ENCODE results near the gene FAM200B.
"Not testable (repeated sequence)": the region's sequence is repeated elsewhere in the genome, so short reads cannot be mapped to it uniquely, and the experiment has no call there.

FAM200B gene

DNA sequence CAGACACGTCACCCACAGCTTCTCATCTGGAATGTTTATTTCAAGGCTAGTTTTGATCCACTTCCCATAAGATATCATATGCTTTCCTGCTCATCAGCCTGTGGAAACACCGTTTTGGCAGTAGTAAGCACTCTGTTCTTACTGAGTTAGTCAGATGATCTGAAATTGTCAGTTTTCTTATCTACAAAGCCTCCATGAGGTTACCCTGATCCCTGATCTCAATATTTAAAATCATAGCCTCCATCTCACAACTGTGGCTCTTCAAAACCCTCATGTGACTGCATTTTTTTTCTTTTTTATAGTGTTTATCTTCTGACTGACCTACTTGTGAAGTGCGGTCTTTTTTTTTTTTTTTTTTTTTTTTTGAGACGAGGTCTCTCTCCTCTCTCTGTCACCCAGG lies 44.0 kb downstream of the FAM200B start:
- H3K4me3 ChIP-seq (ENCODE audit: low read depth, low read length): no peak overlapping the region
- DNase-seq (ENCODE audit: low read depth): no peak
- TF ChIP-seq, protein P1, sequence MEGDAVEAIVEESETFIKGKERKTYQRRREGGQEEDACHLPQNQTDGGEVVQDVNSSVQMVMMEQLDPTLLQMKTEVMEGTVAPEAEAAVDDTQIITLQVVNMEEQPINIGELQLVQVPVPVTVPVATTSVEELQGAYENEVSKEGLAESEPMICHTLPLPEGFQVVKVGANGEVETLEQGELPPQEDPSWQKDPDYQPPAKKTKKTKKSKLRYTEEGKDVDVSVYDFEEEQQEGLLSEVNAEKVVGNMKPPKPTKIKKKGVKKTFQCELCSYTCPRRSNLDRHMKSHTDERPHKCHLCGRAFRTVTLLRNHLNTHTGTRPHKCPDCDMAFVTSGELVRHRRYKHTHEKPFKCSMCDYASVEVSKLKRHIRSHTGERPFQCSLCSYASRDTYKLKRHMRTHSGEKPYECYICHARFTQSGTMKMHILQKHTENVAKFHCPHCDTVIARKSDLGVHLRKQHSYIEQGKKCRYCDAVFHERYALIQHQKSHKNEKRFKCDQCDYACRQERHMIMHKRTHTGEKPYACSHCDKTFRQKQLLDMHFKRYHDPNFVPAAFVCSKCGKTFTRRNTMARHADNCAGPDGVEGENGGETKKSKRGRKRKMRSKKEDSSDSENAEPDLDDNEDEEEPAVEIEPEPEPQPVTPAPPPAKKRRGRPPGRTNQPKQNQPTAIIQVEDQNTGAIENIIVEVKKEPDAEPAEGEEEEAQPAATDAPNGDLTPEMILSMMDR (IDR thresholded peaks at IDR 0.05; ENCODE audit: control insufficient read depth, extremely low read depth, insufficient read depth): no peak

DNA sequence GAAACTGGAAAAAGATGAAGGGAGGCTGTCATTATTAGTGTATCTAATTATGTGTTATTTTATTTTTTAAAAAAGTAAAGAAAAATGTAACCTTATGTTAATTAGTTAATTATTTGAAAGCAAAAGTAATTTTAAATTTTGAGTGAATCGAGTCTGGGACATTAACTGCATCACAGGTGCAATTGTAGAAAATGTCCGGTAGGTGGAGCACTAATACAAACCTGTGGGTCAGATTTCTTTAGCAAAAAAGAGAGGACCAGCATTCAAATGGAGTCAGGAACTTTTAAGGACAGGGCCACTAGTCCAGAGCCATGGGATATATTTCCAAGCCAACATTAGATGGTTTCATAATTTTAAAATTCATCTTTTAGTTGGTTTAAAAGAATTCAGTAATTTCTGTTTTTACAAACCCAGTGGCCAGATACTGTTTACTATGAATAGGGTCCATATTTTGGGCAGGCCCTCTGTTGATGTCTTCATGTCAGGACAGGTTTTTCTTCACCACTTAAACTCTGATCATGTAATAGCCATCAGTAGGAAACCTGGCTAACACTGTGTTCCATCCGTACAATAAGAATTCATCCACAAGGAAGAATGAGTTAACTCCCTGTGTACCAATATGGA lies 48.4 kb downstream of the FAM200B start:
- H3K4me3 ChIP-seq (ENCODE audit: low read depth, low read length): no peak overlapping the region
- TF ChIP-seq, protein P1 (IDR thresholded peaks at IDR 0.05; ENCODE audit: control insufficient read depth, extremely low read depth, insufficient read depth): peak; percentile 80
- no peak for DNase-seq (ENCODE audit: low read depth)

GRCh38 chr4:15733061-15733460 lies 51.4 kb downstream of the FAM200B start:
- not testable (repeated sequence) for H3K4me3 ChIP-seq (ENCODE audit: low read depth, low read length)

DNA sequence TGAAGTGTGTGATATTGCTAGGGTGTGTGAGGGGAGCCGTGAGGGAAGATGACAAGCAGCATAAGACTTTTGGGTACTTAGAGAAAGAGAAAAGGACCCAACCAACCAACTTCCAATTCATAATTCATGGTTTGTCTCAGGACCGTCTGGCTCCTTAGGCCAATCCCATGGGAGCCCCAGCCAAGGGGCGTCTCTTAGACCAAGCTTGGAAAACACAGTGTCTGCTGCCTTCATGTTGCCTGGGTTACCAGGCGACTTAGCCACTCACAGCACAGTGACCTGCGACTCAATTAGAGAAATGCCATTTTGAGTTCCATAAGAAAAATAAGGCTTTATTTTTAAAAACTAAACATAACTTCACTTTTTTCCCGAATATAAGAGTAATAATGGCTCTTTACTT lies 53.9 kb downstream of the FAM200B start:
- TF ChIP-seq, protein P1 (IDR thresholded peaks at IDR 0.05; ENCODE audit: control insufficient read depth, extremely low read depth, insufficient read depth): no peak
- no peak for DNase-seq (ENCODE audit: low read depth)
- H3K4me3 ChIP-seq (ENCODE audit: low read depth, low read length): no peak overlapping the region

More at GRCh38 chr4:15733061-15733460, 51.4 kb downstream of the FAM200B start:
- not testable (repeated sequence) for DNase-seq (ENCODE audit: low read depth)

DNA sequence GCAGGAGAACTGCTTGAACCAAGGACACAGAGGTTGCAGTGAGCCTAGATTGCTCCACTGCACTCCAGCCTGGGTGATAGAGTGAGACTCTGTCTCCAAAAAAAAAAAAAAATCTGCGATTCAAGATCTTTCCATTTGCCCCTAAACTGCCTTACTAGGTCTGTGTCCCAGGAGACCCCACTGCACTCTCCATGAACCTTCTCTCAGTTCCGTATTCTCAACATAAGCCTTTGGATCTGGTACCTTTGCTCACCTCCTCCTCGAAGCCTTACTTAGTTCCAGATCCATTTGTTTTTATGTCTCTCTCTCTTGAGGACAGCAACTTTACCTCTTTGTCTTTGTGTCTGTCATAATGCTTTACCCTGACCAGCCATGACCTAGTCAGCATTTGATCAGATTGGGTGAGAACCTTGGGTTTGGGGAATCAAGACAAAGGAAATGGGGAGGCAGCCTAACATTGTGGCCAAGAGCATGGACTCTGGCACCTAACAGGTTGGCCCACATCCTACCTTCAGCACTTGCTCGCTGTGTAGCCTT lies 55.0 kb downstream of the FAM200B start:
- TF ChIP-seq, protein P1 (IDR thresholded peaks at IDR 0.05; ENCODE audit: control insufficient read depth, extremely low read depth, insufficient read depth): no peak
- DNase-seq (ENCODE audit: low read depth): no peak
- no peak overlapping the region for H3K4me3 ChIP-seq (ENCODE audit: low read depth, low read length)

DNA sequence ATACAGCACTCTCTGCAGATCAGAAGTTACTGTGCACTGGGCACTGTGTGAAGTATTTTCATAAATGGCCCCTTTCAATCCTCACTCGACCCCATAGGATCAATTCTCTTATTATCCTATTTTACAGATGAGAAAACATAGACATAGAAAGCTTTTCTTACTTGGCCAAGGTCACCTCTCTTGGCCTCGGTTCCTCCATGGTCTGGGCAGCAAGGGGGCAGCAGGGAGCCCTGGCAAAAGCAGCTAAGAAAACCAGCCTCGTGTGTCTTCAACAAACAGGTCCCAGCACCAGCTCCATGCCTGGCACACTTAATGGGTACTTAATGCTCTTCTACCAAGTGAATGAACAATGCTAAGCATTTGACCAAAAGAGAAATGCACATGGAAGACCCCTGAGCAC lies 55.6 kb downstream of the FAM200B start:
- TF ChIP-seq, protein P1 (IDR thresholded peaks at IDR 0.05; ENCODE audit: control insufficient read depth, extremely low read depth, insufficient read depth): no peak
- no peak for DNase-seq (ENCODE audit: low read depth)

DNA sequence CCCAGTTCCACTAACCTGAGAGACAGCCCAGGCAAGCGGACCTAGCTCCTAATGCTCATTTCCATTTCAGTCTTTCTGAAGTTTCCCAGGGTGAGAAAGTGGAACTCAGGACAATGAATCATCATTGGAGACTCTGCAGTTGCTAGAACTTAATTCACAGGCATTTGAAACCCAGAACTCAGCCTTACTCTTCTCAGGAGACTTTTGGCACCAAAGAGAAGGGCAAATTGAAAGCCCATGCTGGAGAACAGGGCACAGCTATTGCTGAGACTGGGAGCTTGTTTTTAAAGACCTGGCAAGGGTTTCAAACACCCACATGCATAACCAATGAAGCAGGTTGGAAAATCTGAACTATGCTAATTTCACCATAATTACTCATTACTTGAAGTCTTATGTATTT lies 57.2 kb downstream of the FAM200B start:
- TF ChIP-seq, protein P1 (IDR thresholded peaks at IDR 0.05; ENCODE audit: control insufficient read depth, extremely low read depth, insufficient read depth): no peak
- no peak overlapping the region for H3K4me3 ChIP-seq (ENCODE audit: low read depth, low read length)
- DNase-seq (ENCODE audit: low read depth): no peak

More for the DNA sequence above, 55.6 kb downstream of the FAM200B start:
- H3K4me3 ChIP-seq (ENCODE audit: low read depth, low read length): no peak overlapping the region
